RCC 7860 (cell line): ENCODE results near the gene CEP104.

Experiments used
- DNase-seq: peaks from one replicate; pipeline ENCODE4 v3.0.0-alpha.2; 2015; ENCODE audit warnings: low spot score
- FAIRE-seq: peaks from 2 replicates; lab custom pipeline; 2012; peaks lifted over from hg19 to GRCh38; lab: Jason Lieb, UNC

Gene CEP104

DNA sequence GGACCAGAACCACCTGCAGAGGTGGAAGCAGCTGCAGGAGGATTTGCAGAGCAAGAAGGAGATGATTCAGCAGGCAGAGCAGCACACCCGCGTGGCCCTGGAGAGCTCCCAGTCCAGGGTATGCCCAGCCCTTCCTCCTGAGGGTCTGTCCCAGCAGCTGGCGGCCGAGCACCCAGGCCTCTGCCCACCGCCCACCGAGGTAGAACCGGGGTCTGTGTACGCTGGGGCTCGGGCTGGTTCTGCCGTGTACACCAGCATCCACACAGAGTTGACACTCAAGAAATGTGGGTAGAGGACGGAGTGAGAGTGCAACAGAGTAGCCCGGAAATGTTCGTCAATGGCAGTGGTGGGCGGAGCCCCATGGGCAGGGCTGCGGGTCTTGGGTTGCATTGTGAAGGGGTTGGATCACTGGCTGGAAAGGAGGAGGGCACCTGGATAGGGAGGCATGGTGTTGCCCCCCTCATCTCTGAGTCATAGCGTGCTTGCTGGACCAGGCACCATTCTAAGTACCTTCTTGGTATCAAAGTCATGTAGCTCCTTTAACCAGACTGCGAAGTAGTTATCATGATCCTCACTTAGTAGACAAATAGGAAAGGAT is 89.6 kb downstream of the CEP104 start:
- FAIRE-seq (no peak), DNase-seq (no peak)

DNA sequence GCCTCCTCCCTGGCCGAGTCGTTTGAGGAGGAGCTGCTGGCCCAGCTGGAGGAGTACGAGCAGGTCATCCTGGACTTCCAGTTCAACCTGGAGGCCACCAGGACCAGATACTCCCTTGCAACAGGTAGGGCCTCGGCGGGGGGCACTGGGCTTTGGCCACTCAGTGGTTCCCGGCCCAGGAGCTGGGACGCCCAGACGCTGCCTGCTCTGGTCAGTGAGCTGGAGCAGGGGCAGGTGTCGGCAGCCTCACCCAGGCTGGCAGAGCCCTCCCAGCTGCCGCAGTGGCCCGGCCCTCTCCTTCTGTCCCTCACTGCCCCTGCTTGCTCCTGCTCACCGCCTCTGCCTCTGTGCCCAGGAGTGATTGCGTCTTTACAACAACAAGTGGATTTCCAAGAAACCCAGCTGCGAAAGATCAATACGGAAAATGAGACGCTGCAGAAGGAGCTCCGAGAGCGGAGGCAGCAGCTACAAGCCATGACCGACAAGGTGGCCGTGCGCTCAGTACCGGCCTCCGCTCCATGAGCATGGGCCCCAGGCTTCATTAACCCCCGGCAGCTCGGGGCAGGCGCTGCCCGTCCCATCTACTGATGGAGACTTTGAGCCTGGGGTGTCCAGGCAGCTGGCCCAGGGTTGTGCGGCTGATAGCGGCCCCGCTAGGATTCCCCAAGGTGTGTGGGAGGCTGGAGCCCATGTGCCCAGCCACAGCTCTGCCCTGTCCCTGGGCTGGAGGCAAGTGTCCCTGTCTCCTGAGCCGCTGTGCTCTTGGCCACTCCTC is 93.5 kb downstream of the CEP104 start:
- FAIRE-seq (no peak), DNase-seq (no peak)

DNA sequence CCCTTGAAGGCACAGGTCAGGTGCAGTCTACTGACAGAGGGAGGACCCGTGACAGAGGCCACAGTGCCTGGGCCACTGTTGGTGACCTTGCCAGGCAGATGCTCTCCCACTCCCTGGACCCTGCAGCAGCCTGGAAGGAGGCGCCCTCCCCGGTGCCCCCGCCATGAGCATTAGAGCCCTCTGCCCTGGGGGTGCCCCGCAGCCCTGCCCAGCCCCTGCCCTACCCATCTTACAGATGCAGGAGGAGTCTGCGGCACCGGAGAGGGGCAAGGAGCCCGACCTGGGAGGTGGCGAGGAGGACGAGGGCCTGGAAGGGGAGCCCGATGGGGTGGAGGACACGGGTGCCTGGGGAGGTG is 94.2 kb downstream of the CEP104 start:
- FAIRE-seq, result no peak
- DNase-seq, result no peak

DNA sequence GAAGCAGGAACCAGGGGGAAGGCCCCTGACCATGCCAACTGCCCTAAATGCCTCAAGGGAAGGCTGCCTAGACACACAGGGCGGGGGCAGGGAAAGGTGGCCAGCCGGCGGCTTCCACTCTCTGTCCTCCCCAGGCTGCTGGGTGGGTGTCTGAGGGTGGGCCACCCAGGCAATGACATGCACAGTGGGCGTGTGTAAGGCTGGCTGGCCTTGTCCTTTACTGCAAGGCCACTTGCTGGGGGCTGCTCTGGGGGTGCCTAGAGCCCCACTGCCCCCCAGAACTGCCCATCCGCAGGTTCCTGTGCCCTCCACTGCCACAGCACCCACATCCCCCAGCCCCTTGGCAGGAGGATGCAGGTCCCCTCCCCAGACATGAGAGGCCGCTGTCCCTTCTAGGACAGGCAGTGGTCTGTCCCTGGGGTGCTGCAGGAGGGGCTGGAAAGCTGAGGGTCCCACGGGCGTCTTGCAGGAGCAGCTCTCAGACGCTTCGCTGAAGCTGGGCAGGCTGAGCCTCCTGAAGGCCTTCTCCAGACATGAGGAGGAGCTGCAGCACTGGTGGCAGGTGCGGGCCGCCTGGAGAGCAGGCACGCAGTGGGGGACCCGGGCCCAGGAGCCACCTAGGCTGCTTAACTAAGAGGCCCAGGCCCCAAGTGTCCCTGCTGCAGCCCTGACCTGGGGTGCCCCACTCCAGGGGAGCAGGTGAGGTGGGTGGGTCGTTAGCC is 94.7 kb downstream of the CEP104 start:
- DNase-seq (no peak), FAIRE-seq (no peak)
